Loucy (cell line): ENCODE data around the gene MAP3K10.

Experiments used
- CTCF ChIP-seq: fragments of 200-600 bp; sonication (generic); conservative IDR thresholded peaks from 2 replicates; pipeline ENCODE4 v1.5.1; 2014; ENCODE audit warnings: mild to moderate bottlenecking, antibody characterized with exemption, low read length
- EZH2phosphoT487 ChIP-seq: fragments of 200-600 bp; IDR thresholded peaks from 2 replicates; pipeline ENCODE4 v1.6.1; 2018; ENCODE audit warnings: antibody characterized with exemption, mild to moderate bottlenecking, moderate library complexity, borderline replicate concordance

DNA sequence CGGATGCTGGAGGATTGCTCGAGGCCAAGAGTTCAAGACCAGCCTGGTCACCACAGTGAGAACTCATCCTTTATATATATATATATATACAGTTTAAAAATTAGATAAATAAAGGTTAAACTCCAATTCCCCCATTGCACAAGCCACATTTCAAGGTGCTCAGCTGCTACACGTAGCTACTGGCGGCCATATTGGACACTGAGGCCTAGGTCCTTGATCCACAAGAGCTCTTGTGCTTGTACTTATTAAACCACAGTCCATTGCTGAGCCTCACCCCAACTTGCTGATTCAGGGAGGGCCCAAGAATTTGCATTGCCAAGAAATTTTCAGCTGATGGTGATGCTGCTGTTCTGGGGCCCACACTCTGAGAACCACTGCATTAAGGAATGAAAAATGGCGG, 17.4 kb downstream of the MAP3K10 start:
- TF ChIP-seq CTCF (no peak), EZH2phosphoT487 (no peak)
